Measurements from ENCODE around the gene SLC25A34.

Gene SLC25A34

DNA sequence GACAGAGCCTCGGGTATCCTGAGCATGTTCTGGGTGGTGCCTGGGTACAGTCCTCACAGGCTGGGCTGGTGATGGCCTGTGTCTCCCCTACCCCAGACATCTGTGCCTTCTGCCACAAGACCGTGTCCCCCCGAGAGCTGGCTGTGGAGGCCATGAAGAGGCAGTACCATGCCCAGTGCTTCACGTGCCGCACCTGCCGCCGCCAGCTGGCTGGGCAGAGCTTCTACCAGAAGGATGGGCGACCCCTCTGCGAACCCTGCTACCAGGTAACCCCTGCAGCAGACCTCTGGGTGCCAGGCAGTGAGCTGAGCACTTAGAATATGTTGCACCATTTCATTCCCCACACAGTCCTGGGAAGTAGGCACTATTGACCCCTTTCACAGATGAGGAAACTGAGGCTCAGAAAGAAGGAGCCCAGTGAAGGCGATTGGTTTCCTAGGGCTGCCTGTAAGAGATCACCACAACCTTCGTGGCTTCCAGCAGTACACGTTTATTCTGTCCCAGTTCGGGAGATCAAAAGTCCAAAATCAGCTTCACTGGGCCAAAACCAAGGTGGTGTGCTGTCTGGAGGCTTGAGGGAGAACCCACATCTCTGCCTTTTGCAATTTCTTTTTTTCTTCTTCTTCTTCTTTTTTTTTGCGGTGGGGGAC, 34.4 kb downstream of the SLC25A34 start:
- H3K4me2 ChIP-seq (ENCODE audit: low read depth, low read length, poor library complexity, severe bottlenecking) = no peak overlapping the region
- no peaks in the 10 kb centered on the region for H3K9me3 ChIP-seq (ENCODE audit: insufficient read depth, low read depth, low read length)
- no peaks in the 10 kb centered on the region for H3K79me2 ChIP-seq (ENCODE audit: insufficient read depth, low read length)
- no peaks in the 10 kb centered on the region for H3K4me1 ChIP-seq (ENCODE audit: insufficient read depth, low read length, poor library complexity, severe bottlenecking)
- no peak for TF ChIP-seq EZH2phosphoT487 (IDR thresholded peaks at IDR 0.05; ENCODE audit: borderline replicate concordance)
- TF ChIP-seq, protein P1, sequence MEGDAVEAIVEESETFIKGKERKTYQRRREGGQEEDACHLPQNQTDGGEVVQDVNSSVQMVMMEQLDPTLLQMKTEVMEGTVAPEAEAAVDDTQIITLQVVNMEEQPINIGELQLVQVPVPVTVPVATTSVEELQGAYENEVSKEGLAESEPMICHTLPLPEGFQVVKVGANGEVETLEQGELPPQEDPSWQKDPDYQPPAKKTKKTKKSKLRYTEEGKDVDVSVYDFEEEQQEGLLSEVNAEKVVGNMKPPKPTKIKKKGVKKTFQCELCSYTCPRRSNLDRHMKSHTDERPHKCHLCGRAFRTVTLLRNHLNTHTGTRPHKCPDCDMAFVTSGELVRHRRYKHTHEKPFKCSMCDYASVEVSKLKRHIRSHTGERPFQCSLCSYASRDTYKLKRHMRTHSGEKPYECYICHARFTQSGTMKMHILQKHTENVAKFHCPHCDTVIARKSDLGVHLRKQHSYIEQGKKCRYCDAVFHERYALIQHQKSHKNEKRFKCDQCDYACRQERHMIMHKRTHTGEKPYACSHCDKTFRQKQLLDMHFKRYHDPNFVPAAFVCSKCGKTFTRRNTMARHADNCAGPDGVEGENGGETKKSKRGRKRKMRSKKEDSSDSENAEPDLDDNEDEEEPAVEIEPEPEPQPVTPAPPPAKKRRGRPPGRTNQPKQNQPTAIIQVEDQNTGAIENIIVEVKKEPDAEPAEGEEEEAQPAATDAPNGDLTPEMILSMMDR (conservative IDR thresholded peaks at IDR 0.05; ENCODE audit: low read length) = no peak
- no peak overlapping the region for H2AFZ ChIP-seq (ENCODE audit: low read length)
- no peaks in the 10 kb centered on the region for H4K20me1 ChIP-seq (ENCODE audit: insufficient read depth, low read length, poor library complexity, severe bottlenecking)
- H3K9me2 ChIP-seq (replicated peaks; ENCODE audit: low read depth, low read length) = no peaks in the 10 kb centered on the region
- H3F3A ChIP-seq (ENCODE audit: low read depth) = no peaks in the 10 kb centered on the region
- H3K9ac ChIP-seq (ENCODE audit: low read depth, low read length, poor library complexity, severe bottlenecking) = no peak overlapping the region
- no peak overlapping the region for H3K4me3 ChIP-seq (ENCODE audit: low read length, poor library complexity, severe bottlenecking)
- H3K36me3 ChIP-seq (ENCODE audit: insufficient read depth, low read length) = no peaks in the 10 kb centered on the region
- no peaks in the 10 kb centered on the region for H3K27me3 ChIP-seq (ENCODE audit: insufficient read depth, low read length, poor library complexity, severe bottlenecking)

DNA sequence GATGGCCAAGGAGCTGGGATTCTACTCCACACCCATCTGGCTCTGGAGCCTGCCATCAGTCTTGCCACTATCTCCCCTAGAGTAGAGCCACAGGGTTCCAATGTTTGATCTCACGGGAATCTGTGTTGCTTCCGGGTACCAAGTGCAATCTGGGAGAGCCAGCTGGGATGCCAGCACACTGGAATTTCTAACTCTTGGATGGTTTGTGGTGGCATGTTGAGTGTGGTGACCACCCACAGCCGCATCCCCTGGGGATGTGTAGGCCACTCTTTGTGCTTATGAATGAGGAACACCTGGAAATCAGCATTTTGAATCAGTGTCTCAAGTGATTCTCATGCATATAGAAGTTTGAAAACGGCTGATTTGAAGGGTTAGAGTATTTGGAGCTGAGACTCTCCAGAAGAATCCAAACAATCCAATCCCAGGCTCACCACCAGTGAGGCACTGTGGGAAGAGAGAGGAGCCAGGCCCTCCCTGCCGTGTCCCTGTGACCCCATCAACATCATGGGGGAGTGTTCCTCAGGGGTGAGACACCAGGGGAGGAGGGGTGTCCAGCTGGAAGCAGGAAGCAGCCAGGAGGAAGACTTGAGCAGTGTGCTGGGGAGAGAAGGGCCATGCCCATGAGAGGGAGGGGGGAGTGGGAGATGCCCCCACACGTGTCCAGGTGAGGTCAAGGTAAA, 35.9 kb downstream of the SLC25A34 start:
- Histone ChIP-seq H3K9me3 (ENCODE audit: insufficient read depth, low read depth, low read length) (no peaks in the 10 kb centered on the region), H3K9me2 (replicated peaks; ENCODE audit: low read depth, low read length) (no peaks in the 10 kb centered on the region), H4K20me1 (ENCODE audit: insufficient read depth, low read length, poor library complexity, severe bottlenecking) (no peaks in the 10 kb centered on the region), H3F3A (ENCODE audit: low read depth) (no peaks in the 10 kb centered on the region), H3K4me3 (ENCODE audit: low read length, poor library complexity, severe bottlenecking) (no peak overlapping the region), H3K4me2 (ENCODE audit: low read depth, low read length, poor library complexity, severe bottlenecking) (no peak overlapping the region), H3K4me1 (ENCODE audit: insufficient read depth, low read length, poor library complexity, severe bottlenecking) (no peaks in the 10 kb centered on the region), H3K9ac (ENCODE audit: low read depth, low read length, poor library complexity, severe bottlenecking) (no peak overlapping the region), H3K79me2 (ENCODE audit: insufficient read depth, low read length) (no peaks in the 10 kb centered on the region), H2AFZ (ENCODE audit: low read length) (no peak overlapping the region), H3K36me3 (ENCODE audit: insufficient read depth, low read length) (no peaks in the 10 kb centered on the region), H3K27me3 (ENCODE audit: insufficient read depth, low read length, poor library complexity, severe bottlenecking) (no peaks in the 10 kb centered on the region)
- no peak for TF ChIP-seq EZH2phosphoT487 (IDR thresholded peaks at IDR 0.05; ENCODE audit: borderline replicate concordance)
- TF ChIP-seq, protein P1 (conservative IDR thresholded peaks at IDR 0.05; ENCODE audit: low read length) = no peak

DNA sequence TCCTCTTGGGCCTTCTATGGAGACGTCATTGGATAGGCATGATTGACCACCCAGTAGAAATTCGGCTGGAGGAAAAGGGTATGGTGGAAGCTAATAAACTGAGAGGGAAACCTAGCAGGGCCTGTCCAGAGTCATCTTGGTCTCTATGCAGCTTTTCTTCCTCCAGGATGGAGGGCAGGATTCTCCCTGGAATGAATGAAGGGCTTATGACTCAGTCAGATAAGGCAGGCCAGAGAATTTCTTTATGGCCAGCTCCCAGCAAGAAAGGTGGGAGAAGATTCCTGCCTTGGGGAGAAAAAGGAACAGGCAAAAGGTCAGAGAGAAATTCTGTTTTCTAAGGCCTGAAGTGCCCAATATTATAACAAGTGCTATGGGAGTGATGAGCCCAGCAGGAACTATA, 39.6 kb downstream of the SLC25A34 start:
- H3K4me2 ChIP-seq (ENCODE audit: low read depth, low read length, poor library complexity, severe bottlenecking) = no peak overlapping the region
- H2AFZ ChIP-seq (ENCODE audit: low read length) = no peak overlapping the region
- H3K36me3 ChIP-seq (ENCODE audit: insufficient read depth, low read length) = no peaks in the 10 kb centered on the region
- H3K27me3 ChIP-seq (ENCODE audit: insufficient read depth, low read length, poor library complexity, severe bottlenecking) = no peaks in the 10 kb centered on the region
- no peaks in the 10 kb centered on the region for H3K4me1 ChIP-seq (ENCODE audit: insufficient read depth, low read length, poor library complexity, severe bottlenecking)
- H3K9me2 ChIP-seq (replicated peaks; ENCODE audit: low read depth, low read length) = no peaks in the 10 kb centered on the region
- no peaks in the 10 kb centered on the region for H3K9me3 ChIP-seq (ENCODE audit: insufficient read depth, low read depth, low read length)
- TF ChIP-seq EZH2phosphoT487 (IDR thresholded peaks at IDR 0.05; ENCODE audit: borderline replicate concordance) = no peak
- TF ChIP-seq, protein P1 (conservative IDR thresholded peaks at IDR 0.05; ENCODE audit: low read length) = no peak
- no peaks in the 10 kb centered on the region for H3K79me2 ChIP-seq (ENCODE audit: insufficient read depth, low read length)
- H3K9ac ChIP-seq (ENCODE audit: low read depth, low read length, poor library complexity, severe bottlenecking) = no peak overlapping the region
- no peaks in the 10 kb centered on the region for H4K20me1 ChIP-seq (ENCODE audit: insufficient read depth, low read length, poor library complexity, severe bottlenecking)
- no peak overlapping the region for H3K4me3 ChIP-seq (ENCODE audit: low read length, poor library complexity, severe bottlenecking)
- no peaks in the 10 kb centered on the region for H3F3A ChIP-seq (ENCODE audit: low read depth)
